Mesendoderm (in vitro differentiated cells): Measurements from ENCODE around the gene CENPQ.

Experiments used
- DNase-seq: peaks from one replicate; pipeline ENCODE4 v3.0.0; 2013
- H2AK5ac ChIP-seq: 2 replicates; pipeline ENCODE4 v1.6.1; 2013; ENCODE audit warnings: low read length, inconsistent platforms
- H2BK120ac ChIP-seq: 2 replicates; pipeline ENCODE4 v1.6.1; 2013; ENCODE audit warnings: low read depth, mild to moderate bottlenecking, low read length, moderate library complexity, mixed read lengths
- H2BK15ac ChIP-seq: replicated peaks from 2 replicates; pipeline ENCODE4 v1.6.1; 2013; ENCODE audit warnings: low read depth, mild to moderate bottlenecking, moderate library complexity
- H2BK5ac ChIP-seq: 2 replicates; pipeline ENCODE4 v1.6.1; 2013; ENCODE audit warnings: low read length, inconsistent platforms
- H3K18ac ChIP-seq: 2 replicates; pipeline ENCODE4 v1.6.1; 2013; ENCODE audit warnings: mild to moderate bottlenecking, low read length, mixed read lengths
- H3K23ac ChIP-seq: one replicate; pipeline ENCODE4 v1.6.1; 2013; ENCODE audit warnings: low read length
- H3K27ac ChIP-seq: 2 replicates; pipeline ENCODE4 v1.5.1; 2013; ENCODE audit warnings: low read depth, mild to moderate bottlenecking, inconsistent platforms, low read length, moderate library complexity
- H3K27me3 ChIP-seq: 2 replicates; pipeline ENCODE4 v1.6.1; 2013; ENCODE audit warnings: low read length, control low read depth, mild to moderate bottlenecking, inconsistent platforms; ENCODE audit not compliant: insufficient read depth, poor library complexity
- H3K36me3 ChIP-seq: 2 replicates; pipeline ENCODE4 v1.6.1; 2013; ENCODE audit warnings: low read length, inconsistent platforms; ENCODE audit not compliant: control insufficient read depth, insufficient read depth
- H3K4ac ChIP-seq: one replicate; pipeline ENCODE4 v1.6.1; 2013; ENCODE audit warnings: low read depth, mild to moderate bottlenecking, low read length, moderate library complexity
- H3K4me1 ChIP-seq: 2 replicates; pipeline ENCODE4 v1.6.1; 2013; ENCODE audit warnings: low read depth, low read length, inconsistent platforms; ENCODE audit not compliant: control insufficient read depth
- H3K4me2 ChIP-seq: 2 replicates; pipeline ENCODE4 v1.6.1; 2013; ENCODE audit warnings: low read length
- H3K4me3 ChIP-seq: 2 replicates; pipeline ENCODE4 v1.5.1; 2013; ENCODE audit warnings: mild to moderate bottlenecking, low read length
- H3K56ac ChIP-seq: one replicate; pipeline ENCODE4 v1.6.1; 2013; ENCODE audit warnings: low read length
- H3K79me1 ChIP-seq: 2 replicates; pipeline ENCODE4 v1.6.1; 2013; ENCODE audit warnings: low read length, inconsistent platforms
- H3K79me2 ChIP-seq: 2 replicates; pipeline ENCODE4 v1.6.1; 2013; ENCODE audit warnings: mild to moderate bottlenecking, low read length; ENCODE audit not compliant: control insufficient read depth, insufficient read depth
- H3K9ac ChIP-seq: 2 replicates; pipeline ENCODE4 v1.6.1; 2013; ENCODE audit warnings: low read length, inconsistent platforms
- H4K5ac ChIP-seq: one replicate; pipeline ENCODE4 v1.6.1; 2013; ENCODE audit warnings: low read length
- H4K8ac ChIP-seq: one replicate; pipeline ENCODE4 v1.6.1; 2013; ENCODE audit warnings: low read depth, mild to moderate bottlenecking, control low read depth, low read length, moderate library complexity
- WGBS: extraction: QIAGEN DNeasy Blood & Tissue Kit; methylation state at CpG from one replicate; pipeline ENCODE4 v1.1.7; 2013; ENCODE audit warnings: low lambda C conversion rate, missing lambda C conversion rate; ENCODE audit not compliant: insufficient coverage; ENCODE audit errors: extremely low coverage; 5-methylcytosine and 5-hydroxymethylcytosine counted together

Gene CENPQ

DNA sequence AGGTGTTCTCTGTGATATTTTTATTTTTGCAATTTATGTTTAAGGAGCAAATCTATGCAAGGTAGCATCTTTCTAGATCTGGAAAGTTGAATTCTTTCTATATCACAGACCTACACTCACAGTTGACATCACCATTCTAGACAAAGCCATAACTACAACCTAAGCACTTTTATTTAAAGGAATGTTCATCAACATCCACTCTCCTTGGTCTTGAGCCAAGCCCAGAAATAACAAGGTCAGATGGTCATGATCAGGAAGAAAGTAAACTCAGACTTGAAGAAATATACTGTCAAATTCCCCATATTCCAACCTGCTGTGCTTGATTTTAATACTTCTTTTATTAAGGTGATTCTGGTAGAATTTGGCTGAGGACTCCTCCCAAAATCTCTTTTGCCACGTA lies 32.3 kb upstream of the CENPQ start:
- H3K27me3 ChIP-seq = no peaks in the 10 kb centered on the region
- no peak overlapping the region for H3K9ac ChIP-seq
- H3K56ac ChIP-seq = no peak overlapping the region
- no peak for DNase-seq
- no peaks in the 10 kb centered on the region for H3K36me3 ChIP-seq
- no peak overlapping the region for H2BK15ac ChIP-seq
- H3K79me1 ChIP-seq = no peaks in the 10 kb centered on the region
- no peak overlapping the region for H2BK120ac ChIP-seq
- no peak overlapping the region for H4K8ac ChIP-seq
- no peak overlapping the region for H3K4me3 ChIP-seq
- no peak overlapping the region for H3K4me2 ChIP-seq
- H3K79me2 ChIP-seq = no peaks in the 10 kb centered on the region
- H3K23ac ChIP-seq = no peak overlapping the region
- H3K4ac ChIP-seq = no peak overlapping the region
- no peak overlapping the region for H2AK5ac ChIP-seq
- H3K4me1 ChIP-seq = no peaks in the 10 kb centered on the region
- H3K18ac ChIP-seq = no peak overlapping the region
- no peak overlapping the region for H2BK5ac ChIP-seq
- no peak overlapping the region for H3K27ac ChIP-seq
- WGBS = no CpG with 5 or more reads among the region's 1 CpG
- H4K5ac ChIP-seq = no peak overlapping the region

DNA sequence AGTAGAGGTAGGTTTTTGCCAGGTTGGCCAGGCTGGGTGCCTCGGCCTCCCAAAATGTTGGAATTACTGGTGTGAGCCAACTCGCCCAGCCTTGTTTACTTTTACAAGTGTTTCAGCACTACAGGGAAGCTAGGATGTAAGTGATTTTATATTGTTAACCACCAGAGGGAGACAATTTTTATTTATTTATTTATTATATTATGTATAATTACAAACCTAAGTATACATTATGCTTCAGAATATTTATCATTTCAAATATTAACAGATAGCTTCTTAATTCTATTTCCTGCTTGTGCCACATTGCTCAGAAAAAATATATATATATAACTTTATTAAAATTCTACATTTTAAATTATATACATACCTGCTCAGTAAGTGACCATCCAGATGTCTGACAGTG lies 9.9 kb upstream of the CENPQ start:
- no peak overlapping the region for H3K4me2 ChIP-seq
- H3K27me3 ChIP-seq = no peaks in the 10 kb centered on the region
- H4K8ac ChIP-seq = no peak overlapping the region
- H3K9ac ChIP-seq = no peak overlapping the region
- H3K4me3 ChIP-seq = no peak overlapping the region
- H3K4ac ChIP-seq = no peak overlapping the region
- H2BK15ac ChIP-seq = no peak overlapping the region
- no peak overlapping the region for H2BK120ac ChIP-seq
- no peak overlapping the region for H4K5ac ChIP-seq
- no peaks in the 10 kb centered on the region for H3K4me1 ChIP-seq
- H3K79me1 ChIP-seq = no peaks in the 10 kb centered on the region
- H3K79me2 ChIP-seq = no peaks in the 10 kb centered on the region
- no peak overlapping the region for H3K56ac ChIP-seq
- DNase-seq = peak; percentile 13
- no peak overlapping the region for H2BK5ac ChIP-seq
- WGBS = no CpG with 5 or more reads among the region's 2 CpGs
- H3K23ac ChIP-seq = no peak overlapping the region
- no peaks in the 10 kb centered on the region for H3K36me3 ChIP-seq
- no peak overlapping the region for H3K27ac ChIP-seq
- no peak overlapping the region for H2AK5ac ChIP-seq
- no peak overlapping the region for H3K18ac ChIP-seq

DNA sequence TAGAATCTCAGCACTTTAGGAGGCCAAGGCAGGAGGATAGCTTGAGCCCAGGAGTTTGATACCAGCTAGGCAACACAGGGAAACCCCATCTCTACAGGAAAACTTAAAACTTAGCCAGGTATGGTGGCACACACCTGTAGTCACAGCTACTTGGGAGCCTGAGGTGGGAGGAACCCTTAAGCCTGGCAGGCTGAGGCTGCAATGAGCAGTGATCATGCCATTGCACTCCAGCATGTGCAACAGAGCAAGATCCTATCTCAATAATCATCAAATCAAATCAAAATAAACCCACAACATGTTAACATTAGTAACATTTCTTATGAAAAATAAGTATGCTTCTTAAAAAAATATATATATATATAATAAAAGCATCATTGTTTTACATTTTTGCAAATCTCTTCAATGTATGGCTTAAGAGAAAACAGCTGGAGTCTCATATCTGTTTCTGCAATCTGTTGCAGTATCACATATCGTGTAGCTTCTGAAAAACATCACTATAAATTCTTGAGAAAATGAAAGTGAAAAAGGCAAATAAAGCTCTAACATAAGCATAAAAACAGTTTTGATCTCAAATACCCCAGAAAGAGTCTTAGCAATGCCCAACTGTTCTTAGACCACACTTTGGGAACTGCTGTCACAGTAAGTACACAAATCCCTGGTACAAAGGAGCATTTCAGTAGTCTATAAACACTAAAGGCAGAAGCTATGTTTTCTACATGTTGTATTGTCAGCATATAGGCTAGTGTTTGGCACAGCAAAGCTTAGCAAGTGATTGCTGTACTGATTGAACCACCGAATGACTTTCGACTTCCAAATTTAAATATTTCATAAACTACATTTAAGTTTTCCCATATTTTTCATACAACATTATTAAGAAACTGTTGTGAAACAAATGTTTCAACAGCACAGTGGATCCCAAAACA lies 8.1 kb upstream of the CENPQ start:
- Histone ChIP-seq H3K27ac (no peak overlapping the region), H3K9ac (no peak overlapping the region), H3K56ac (no peak overlapping the region), H3K4ac (no peak overlapping the region), H3K23ac (no peak overlapping the region), H3K79me2 (no peaks in the 10 kb centered on the region), H3K36me3 (no peaks in the 10 kb centered on the region), H3K4me2 (no peak overlapping the region), H2BK5ac (no peak overlapping the region), H3K79me1 (no peaks in the 10 kb centered on the region), H2AK5ac (no peak overlapping the region), H2BK15ac (no peak overlapping the region), H4K5ac (no peak overlapping the region), H3K27me3 (no peaks in the 10 kb centered on the region), H3K18ac (no peak overlapping the region), H3K4me3 (no peak overlapping the region), H3K4me1 (no peaks in the 10 kb centered on the region), H2BK120ac (no peak overlapping the region), H4K8ac (no peak overlapping the region)
- WGBS = 100% methylated on average over 2 of the region's 3 CpGs
- DNase-seq = no peak

DNA sequence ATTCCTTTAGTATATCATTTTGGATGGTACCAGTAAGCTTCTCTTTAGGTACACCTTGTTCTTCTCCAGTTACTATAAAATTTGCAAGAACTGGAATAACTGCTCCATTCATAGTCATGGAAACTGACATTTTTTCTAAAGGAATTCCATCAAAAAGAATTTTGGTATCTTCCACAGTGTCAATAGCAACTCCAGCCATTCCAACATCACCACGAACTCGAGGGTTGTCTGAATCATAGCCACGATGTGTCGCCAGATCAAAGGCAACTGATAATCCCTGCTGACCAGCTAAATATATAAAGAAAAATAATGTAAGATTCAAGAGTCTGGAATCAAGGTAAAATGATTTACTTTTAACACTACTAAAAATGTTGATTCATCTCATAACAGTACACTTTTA lies 5.4 kb upstream of the CENPQ start:
- no peak overlapping the region for H3K27ac ChIP-seq
- H3K4me1 ChIP-seq = no peaks in the 10 kb centered on the region
- no peak overlapping the region for H3K9ac ChIP-seq
- no peak overlapping the region for H2AK5ac ChIP-seq
- no peak overlapping the region for H3K23ac ChIP-seq
- no peak overlapping the region for H2BK5ac ChIP-seq
- no peak overlapping the region for H3K56ac ChIP-seq
- no peaks in the 10 kb centered on the region for H3K79me2 ChIP-seq
- no peak overlapping the region for H4K5ac ChIP-seq
- H3K4me3 ChIP-seq = no peak overlapping the region
- WGBS = no CpG with 5 or more reads among the region's 4 CpGs
- H3K18ac ChIP-seq = no peak overlapping the region
- H2BK120ac ChIP-seq = no peak overlapping the region
- no peak overlapping the region for H2BK15ac ChIP-seq
- H3K36me3 ChIP-seq = no peaks in the 10 kb centered on the region
- no peak for DNase-seq
- H3K4ac ChIP-seq = no peak overlapping the region
- no peak overlapping the region for H3K4me2 ChIP-seq
- no peak overlapping the region for H4K8ac ChIP-seq
- no peaks in the 10 kb centered on the region for H3K27me3 ChIP-seq
- H3K79me1 ChIP-seq = no peaks in the 10 kb centered on the region

DNA sequence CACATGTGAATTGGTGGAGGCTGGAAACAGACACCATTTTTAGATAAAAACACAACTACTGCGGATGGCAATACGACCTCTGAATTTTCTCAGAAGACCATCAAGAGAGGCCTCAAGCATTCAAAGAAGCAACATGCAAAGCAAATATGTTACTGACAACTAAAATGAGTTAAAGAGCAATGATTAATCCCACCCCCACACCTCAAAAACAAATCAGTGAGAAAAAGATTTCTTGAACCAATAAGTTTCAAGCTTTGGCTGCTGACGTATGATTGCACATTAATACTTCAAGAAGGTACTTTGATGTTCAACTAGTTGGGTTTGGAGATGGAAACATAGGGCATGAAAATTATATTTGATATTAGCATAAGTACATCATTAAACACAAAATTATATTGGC lies 1.1 kb upstream of the CENPQ start:
- no peak overlapping the region for H2BK5ac ChIP-seq
- no peak overlapping the region for H4K5ac ChIP-seq
- peaks cover 7% of the 10 kb centered on the region for H3K79me1 ChIP-seq
- H3K4me3 ChIP-seq = no peak overlapping the region
- peaks cover 23% of the 10 kb centered on the region for H3K79me2 ChIP-seq
- no peak overlapping the region for H3K9ac ChIP-seq
- no CpG with 5 or more reads among the region's 3 CpGs for WGBS
- H2BK120ac ChIP-seq = no peak overlapping the region
- no peak overlapping the region for H3K4ac ChIP-seq
- H3K36me3 ChIP-seq = no peaks in the 10 kb centered on the region
- H3K18ac ChIP-seq = no peak overlapping the region
- peak overlapping the region; percentile 76 for H4K8ac ChIP-seq
- no peak for DNase-seq
- no peak overlapping the region for H3K56ac ChIP-seq
- no peak overlapping the region for H2AK5ac ChIP-seq
- no peaks in the 10 kb centered on the region for H3K27me3 ChIP-seq
- no peak overlapping the region for H2BK15ac ChIP-seq
- H3K23ac ChIP-seq = no peak overlapping the region
- H3K4me1 ChIP-seq = peaks cover 3% of the 10 kb centered on the region
- H3K27ac ChIP-seq = no peak overlapping the region
- H3K4me2 ChIP-seq = no peak overlapping the region

DNA sequence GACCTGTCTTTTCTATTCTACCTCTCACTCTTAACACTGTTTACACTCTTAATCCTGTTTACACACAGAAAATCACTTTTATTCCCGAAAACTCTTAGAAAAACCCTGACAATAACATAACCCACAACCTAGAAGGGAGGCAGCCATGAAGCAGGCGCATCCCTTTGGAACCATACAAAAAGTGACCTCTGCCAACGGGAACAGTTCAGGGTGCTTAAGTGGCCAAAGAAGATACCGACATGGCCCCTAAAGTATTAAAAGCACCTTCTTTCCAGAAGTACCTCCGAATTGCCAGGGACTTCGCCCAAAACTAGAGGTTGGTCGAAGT lies 607 bp upstream of the CENPQ start:
- H3K36me3 ChIP-seq = no peaks in the 10 kb centered on the region
- H3K18ac ChIP-seq = no peak overlapping the region
- H2BK5ac ChIP-seq = no peak overlapping the region
- peak overlapping the region; percentile 79 for H3K9ac ChIP-seq
- peaks cover 3% of the 10 kb centered on the region for H3K4me1 ChIP-seq
- H3K4ac ChIP-seq = no peak overlapping the region
- peak overlapping the region; percentile 98 for H3K4me2 ChIP-seq
- WGBS = no CpG with 5 or more reads among the region's 7 CpGs
- H3K79me2 ChIP-seq = peaks cover 23% of the 10 kb centered on the region
- peak overlapping the region; percentile 86 for H3K56ac ChIP-seq
- H4K8ac ChIP-seq = no peak overlapping the region
- no peak overlapping the region for H3K27ac ChIP-seq
- peaks cover 7% of the 10 kb centered on the region for H3K79me1 ChIP-seq
- no peak overlapping the region for H4K5ac ChIP-seq
- H2AK5ac ChIP-seq = no peak overlapping the region
- H3K4me3 ChIP-seq = peak overlapping the region; percentile 76
- DNase-seq = no peak
- H3K27me3 ChIP-seq = no peaks in the 10 kb centered on the region
- no peak overlapping the region for H2BK120ac ChIP-seq
- no peak overlapping the region for H3K23ac ChIP-seq
- no peak overlapping the region for H2BK15ac ChIP-seq
